HG02798 (cell line): ENCODE measurements around the gene MPDU1.

ENCODE experiments used
- ATAC-seq: cut with Tn5 transposase; IDR thresholded peaks from one replicate; pipeline ENCODE4 v1.9.1; 2021; ENCODE audit warnings: mild to moderate bottlenecking; ENCODE audit not compliant: unreplicated experiment, poor library complexity

The MPDU1 gene

DNA sequence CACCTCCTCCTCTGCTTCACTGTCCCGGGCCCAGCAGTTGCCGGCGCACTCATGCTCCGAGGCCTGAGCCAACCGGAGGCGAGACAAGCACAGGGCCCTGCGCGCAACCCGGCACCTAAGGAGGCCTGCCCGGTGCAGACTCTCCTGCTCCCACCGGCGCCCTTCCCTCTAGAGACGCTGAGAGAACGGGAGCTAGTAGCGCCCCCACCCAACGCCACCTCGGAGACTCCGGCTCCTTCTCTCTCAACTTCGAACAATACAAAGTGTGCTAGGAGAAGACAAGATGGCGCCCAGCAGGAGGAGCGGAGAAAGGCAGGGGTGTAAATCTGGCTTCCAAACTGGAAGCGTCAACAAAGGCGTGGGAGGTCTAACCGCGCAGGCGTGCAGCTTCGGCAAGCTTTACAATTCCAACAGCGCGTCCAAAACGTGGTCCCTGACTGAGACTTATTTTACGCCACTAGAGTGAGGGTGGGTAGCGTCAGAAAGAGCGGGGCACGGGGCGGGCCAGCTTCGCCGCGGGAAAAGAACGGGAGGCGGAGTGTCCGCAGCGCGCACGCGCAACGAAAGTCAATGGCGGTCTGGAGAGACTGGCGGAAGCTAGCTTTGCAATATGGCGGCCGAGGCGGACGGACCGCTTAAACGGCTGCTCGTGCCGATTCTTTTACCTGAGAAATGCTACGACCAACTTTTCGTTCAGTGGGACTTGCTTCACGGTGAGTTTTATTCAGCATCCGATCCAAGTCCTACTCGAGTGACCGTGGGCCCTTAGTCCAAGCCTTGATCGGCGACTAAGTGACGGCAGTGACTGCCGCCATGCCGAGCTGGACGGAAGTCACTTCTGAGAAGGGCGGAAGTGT lies at the start of gene MPDU1:
TSS of gene MPDU1 (plus strand) at position 600 of the 857 bp plus-strand sequence. CDS start at position 611, 11 bp downstream.
- peak; percentile 79 for ATAC-seq

DNA sequence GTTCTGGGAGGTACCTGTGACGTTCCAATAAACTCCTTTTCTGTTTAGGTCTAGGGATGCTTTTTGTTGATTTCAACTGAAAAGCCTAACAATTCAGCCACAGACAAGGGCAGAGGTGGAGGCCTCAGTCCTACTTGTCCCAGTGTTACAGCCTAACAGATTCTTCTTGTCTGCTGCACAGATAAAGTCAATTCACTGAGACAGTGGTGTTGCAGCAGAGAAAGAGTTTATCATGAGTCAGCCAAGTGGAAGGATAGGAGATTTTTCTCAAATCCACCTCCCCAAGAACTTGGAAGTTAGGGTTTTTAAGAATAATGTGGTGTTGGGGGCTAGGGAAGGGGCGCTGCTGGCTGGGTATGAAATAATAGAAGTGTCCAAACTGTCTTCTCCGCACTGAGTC lies 45.6 kb upstream of the MPDU1 start:
- ATAC-seq = no peak

DNA sequence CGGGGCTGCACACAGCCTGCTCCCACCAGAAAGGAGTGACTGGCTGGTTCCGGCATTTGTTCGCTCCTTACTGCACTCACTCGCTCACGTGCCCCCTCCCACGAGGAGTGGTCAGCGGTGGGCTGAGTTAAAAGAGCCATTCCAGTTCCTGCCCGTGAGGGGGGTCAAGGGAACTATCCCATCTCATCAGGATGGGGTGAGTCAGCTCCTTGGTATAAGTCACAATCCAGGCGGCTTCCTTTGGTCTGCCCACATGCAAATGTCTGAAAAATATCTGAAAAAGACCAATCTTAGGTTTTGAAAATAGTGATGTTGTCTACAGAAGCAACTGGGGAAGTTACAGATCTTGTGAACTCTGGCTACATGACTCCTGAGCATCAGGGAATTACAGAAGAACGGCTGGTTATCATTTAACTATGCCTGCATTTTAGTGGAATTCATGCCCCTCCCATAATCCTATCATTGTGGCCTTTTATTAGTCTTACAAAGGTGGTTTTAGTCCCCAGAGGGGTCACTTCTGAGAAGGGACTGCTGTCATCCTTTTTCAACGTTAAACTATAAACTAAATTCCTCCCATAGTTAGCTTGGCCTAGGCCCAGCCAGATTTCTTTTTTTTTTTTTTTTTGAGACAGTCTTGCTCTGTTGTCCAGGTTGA lies 44.6 kb upstream of the MPDU1 start:
- no peak for ATAC-seq

DNA sequence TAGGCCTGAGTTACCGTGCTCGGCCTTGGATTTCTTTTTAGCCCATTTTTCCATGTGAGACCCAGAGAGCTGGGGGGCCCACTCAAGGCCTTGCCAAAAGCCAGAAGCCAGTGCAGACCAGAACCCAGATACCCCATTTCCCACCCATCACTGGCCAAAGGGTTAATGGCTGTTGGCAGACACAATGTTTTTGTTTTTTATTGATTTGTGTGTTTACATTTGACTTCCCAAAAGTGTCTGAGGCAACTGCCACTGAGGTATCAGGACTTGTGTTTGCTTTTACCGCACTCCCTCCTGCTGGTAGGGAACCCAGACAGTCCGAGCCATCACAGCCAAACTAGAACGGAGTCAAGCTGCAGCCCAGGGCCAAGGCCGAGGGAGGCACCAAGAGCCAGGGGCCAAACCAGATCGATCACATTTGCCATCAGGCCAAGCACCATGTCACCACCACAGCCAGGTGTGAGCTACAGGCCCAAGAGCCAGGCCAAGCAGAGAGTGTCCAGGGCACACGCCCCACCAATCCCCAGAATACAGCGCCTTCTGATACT lies 42.5 kb upstream of the MPDU1 start:
- no peak for ATAC-seq

DNA sequence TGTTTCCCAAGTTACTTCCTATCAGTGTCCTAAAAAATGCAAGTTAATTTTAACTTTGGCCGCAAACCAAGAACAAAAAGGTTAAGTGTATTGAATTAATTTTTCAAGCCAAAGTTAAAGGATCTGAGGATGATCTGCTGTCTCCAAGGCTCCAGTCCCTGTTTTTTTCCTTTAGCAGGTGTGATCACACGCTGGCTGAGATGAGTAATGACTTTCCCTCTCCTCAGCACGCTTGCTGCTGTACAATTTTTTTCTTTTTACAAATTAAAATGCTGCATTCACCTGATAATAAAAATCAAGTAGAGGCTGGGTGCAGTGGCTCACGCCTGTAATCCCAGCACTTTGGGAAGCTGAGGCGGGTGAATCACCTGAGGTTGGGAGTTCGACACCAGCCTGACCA lies 38.7 kb upstream of the MPDU1 start:
- ATAC-seq = no peak

DNA sequence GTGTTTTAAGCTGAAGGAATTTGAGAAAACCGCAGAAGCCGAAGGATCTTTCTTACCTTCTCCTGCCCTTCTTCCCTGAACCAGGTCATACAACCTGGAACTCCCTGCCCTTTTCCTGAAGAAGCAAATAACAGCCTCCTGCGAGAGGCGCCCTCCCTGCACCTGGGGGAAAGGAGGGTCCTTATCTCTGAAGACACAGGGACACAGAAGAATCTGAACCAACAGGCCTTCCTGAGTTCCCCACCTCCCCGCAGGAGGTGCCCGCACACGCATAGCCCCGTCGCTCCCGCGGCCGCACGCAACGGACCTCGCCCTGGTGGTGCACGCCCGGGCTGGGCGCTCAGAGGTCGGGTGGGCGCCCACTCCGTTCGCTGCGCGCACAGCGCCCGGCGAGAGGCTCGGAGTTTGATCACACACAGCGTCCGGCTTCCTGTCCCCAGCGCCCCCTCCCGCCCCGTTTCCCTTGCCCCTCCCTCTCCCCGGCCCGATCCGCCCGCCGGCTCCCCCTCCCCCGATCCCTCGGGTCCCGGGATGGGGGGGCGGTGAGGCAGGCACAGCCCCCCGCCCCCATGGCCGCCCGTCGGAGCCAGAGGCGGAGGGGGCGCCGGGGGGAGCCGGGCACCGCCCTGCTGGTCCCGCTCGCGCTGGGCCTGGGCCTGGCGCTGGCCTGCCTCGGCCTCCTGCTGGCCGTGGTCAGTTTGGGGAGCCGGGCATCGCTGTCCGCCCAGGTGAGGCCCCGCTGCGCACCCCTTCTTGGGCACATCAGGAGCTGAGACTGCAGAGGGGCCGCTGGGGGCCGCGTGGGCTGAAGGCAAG lies 34.9 kb upstream of the MPDU1 start, which contains the start of gene TNFSF12:
TSS of gene TNFSF12 (plus strand) at position 474 of the 816 bp plus-strand sequence. CDS start at position 570, 96 bp downstream.
- ATAC-seq = no peak

DNA sequence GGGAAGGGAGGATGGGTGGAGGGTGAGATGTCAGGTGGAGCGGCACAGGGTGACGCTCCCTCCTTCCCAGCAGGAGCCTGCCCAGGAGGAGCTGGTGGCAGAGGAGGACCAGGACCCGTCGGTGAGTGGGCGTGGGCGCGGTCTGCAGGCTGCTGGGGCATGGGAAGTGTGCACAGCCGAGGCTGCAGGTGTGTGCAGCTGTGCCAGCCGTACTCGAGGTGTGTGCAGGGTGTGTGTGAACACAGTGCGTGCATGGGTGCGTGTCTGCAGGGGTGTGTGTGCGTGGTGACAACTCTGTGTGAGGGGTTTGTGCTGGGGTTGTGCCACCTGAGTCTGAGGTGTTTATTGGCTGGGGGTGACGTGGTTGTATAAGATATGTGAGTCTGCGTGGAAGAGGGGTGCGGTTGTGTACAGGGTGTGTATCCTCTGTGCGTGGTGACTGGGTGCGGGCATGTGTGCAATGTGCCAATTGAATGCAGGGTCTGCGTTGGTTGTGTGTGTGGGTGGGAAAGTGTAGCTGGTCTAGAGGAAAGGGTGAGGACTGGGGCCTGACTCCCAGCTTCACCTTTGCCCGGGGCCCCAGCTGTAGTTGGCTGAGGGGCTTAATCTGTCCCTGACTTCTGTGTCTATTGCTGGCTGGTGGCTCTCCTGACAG lies 34.1 kb upstream of the MPDU1 start:
- no peak for ATAC-seq

DNA sequence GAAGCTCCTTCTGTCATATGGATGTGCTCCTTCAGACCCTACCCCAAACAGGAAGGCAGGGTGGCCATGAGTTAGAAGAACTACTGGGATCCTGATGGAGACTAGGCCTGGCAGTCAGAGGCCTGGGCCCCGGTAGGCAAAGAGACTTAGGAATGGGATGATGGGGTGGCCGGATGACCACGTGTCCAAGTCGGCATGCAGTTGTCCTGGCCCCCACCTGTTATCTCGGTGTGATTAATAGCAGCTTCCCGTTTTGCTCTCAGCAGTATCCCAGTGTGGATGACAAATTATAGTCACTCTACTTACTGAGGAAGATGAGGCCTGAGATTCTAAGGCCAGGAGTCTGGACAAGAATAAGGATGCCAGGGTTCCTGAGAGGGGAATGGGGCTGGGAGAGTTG lies 33.3 kb upstream of the MPDU1 start:
- no peak for ATAC-seq

DNA sequence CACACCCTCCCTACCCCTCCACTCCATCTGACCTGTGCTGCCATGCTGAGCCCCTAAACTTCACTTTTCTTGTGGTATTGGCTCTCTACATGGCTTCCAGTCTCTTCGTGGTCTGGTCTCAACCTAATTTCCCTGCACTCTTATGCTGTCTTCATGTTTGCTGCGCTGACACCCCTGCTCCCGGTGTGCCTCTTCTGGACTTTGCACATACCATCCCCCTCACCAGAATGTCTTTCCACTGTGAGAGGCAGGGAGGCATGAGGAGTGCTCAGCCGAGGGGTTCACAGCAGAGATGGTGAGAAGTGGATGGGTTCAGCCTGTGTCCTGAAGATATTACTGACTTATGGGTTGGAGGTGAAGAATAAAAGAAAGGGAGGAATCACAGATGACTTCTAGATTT lies 32.3 kb upstream of the MPDU1 start:
- no peak for ATAC-seq

DNA sequence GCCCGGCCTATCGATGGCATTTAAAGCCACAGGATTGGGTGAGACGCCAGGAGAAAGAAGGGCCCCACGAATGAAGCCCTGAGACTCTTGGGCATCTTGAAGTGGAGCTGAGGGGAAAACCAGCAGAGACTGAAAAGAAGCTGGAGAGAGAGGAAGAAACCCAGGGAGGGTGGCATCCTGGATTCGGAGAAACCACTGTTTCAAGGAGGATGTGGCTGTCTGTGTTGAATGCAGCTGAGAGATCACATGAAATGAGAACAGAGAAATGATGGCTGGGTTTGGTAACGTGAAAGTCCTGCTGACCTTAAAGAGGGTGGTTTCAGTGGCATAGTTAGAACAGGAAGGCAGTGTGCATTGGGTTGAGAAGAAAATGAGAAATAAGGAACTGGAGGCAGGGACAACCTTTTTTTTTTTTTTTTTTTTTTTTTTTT lies 31.0 kb upstream of the MPDU1 start:
- peak; percentile 63 for ATAC-seq

DNA sequence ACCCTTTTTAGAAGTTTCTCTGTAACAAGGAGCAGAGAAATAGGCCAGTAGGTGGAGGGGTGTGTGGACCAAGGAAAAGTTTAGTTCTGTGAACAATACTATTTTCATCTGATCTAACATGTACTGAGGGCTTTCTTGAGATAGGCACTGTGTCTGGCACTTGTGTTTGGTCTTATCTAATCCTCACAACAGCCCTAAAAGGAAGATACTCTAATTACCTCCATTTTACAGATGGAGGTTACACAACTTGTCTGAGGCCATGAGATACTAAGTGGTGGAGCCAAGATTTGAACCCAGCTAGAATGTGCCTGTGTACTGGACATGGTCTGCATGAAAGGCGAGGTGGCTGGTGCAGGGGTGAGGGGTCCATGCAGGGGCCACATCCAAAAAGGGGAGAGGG lies 30.3 kb upstream of the MPDU1 start:
- no peak for ATAC-seq

DNA sequence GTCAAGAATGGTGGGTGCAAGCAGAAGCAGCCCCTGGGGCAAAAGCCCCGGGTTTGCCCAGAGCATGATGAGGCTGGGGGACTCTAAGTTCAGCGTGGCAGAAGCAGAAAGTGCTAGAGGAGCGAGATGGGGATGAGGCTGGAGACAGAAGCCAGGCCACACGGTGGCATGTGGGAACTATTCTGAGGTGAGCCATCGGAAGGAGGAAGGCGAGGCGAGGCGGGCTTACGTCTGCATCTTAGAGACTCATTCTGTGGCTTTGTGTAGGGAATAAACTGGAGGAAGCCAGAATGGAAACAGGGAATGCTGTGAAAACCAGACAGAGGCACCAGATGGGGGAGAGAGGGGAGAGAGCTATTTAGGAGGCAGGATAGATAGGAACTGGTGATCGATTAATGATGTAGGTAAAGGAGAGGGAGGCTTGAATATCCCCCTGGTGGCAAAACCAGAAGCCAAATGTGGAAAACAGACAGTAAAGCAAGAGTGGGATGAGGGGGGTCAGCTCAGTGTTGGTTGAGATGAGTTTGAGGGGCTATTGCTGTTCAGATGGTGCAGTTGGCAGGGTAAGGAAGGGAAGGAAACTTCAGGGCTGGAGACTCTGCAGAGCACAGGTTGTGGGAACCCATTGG lies 28.2 kb upstream of the MPDU1 start:
- no peak for ATAC-seq

DNA sequence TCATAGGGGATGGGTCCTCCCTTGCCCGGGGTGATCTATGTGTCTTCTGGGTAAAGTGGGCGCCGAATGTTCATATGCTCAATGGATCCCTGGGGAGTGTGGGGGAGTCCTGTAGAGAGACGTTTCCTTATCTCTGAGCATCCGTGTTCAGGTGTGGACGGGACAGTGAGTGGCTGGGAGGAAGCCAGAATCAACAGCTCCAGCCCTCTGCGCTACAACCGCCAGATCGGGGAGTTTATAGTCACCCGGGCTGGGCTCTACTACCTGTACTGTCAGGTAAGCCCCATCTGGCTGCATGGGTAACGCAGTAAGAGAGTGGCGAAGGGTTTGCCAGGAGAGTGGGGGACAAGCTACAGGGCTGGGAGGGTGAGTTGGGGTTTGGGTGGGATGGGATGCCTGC lies 27.0 kb upstream of the MPDU1 start:
- ATAC-seq = no peak

DNA sequence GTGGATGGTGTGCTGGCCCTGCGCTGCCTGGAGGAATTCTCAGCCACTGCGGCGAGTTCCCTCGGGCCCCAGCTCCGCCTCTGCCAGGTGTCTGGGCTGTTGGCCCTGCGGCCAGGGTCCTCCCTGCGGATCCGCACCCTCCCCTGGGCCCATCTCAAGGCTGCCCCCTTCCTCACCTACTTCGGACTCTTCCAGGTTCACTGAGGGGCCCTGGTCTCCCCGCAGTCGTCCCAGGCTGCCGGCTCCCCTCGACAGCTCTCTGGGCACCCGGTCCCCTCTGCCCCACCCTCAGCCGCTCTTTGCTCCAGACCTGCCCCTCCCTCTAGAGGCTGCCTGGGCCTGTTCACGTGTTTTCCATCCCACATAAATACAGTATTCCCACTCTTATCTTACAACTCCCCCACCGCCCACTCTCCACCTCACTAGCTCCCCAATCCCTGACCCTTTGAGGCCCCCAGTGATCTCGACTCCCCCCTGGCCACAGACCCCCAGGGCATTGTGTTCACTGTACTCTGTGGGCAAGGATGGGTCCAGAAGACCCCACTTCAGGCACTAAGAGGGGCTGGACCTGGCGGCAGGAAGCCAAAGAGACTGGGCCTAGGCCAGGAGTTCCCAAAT lies 26.4 kb upstream of the MPDU1 start:
- no peak for ATAC-seq

DNA sequence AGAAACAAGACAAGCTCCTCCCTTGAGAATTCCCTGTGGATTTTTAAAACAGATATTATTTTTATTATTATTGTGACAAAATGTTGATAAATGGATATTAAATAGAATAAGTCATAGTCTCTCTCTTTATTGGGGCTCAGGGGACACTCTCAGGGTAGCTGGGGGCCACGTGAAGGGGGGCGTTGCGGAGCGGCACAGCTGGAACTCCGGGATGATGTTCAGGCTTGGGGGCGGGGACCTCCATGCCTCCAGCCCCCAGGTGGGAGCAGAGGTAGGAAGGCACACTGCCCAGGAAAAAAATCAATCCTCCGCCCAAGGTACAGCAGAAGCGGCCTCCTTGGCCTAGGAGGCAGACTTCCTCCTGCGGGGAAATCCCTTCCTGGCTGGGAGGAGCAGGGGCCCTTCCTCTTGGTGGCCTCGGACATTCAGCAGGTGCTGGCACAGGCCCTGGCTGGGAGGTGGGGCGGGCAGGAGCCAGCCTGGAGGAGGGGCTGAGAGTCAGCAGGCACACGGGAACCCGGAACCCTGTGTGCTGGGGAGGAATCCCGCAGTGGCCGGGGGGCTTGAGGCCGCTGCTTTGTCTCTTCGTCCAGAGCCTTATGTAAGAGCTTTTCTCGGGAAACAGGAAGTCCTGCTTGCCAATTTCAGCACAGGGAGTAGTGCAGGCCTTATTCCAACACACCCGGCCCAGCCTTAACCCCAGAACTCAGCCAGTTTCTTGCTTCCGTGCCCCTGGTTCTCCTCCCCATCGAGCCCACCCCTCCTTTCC lies 25.7 kb upstream of the MPDU1 start:
- ATAC-seq = peak; percentile 24

DNA sequence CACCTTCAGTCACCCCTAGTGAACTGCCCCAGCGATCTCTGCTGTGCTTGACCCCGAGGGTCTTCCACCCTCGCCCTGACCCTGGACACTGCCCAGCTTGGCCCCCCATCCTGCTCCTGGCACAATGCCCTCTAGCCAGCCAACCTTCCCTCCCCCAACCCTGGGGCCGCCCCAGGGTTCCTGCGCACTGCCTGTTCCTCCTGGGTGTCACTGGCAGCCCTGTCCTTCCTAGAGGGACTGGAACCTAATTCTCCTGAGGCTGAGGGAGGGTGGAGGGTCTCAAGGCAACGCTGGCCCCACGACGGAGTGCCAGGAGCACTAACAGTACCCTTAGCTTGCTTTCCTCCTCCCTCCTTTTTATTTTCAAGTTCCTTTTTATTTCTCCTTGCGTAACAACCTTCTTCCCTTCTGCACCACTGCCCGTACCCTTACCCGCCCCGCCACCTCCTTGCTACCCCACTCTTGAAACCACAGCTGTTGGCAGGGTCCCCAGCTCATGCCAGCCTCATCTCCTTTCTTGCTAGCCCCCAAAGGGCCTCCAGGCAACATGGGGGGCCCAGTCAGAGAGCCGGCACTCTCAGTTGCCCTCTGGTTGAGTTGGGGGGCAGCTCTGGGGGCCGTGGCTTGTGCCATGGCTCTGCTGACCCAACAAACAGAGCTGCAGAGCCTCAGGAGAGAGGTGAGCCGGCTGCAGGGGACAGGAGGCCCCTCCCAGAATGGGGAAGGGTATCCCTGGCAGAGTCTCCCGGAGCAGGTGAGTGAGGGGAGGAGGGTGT lies 24.9 kb upstream of the MPDU1 start, which contains the start of gene TNFSF13:
TSS of gene TNFSF13 (plus strand) at position 207 of the 776 bp plus-strand sequence. CDS start at position 497, 290 bp downstream.
- ATAC-seq = no peak

DNA sequence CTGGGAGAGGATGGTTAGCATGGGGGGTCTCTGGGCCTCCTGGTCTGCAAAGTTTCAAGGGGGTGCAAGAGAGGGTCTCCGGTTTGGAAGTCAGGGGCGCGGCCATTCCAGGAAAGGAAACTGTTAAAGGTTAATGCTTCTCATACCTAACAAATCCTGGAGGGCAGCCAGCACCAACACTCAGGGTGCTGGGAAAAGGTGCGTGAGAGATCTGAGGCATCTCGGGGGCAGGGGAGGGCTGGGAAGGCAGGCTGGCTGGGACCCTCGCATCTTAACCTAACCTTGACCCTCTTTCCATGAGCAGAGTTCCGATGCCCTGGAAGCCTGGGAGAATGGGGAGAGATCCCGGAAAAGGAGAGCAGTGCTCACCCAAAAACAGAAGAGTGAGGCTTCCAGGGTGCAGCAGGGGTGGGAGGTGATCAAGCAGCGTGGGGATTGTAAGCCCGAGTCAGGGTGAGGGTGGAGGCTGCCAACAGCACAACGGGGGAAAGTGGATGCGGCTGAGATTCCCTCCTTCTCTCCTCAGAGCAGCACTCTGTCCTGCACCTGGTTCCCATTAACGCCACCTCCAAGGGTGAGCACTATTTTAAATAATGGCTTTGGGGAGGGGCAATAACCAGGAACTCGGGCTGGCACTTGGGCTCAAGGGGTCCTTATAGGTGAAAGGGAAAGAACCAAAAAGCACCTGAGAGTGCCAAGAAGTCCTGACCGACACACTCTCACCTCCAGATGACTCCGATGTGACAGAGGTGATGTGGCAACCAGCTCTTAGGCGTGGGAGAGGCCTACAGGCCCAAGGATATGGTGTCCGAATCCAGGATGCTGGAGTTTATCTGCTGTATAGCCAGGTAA lies 24.1 kb upstream of the MPDU1 start:
- no peak for ATAC-seq
